Endothelial cell of hepatic sinusoid (primary cell): Measurements from ENCODE around the gene TPSG1.
"Not testable (repeated sequence)": the region's sequence is repeated elsewhere in the genome, so short reads cannot be mapped to it uniquely, and the experiment has no call there.

Experiments
- in situ Hi-C: cut with HindIII; loops from 2 replicates; pipeline ENCODE4 v1.10.0; 2017; ENCODE audit warnings: low sequenced_read_pairs

TPSG1 gene

GRCh38 chr16:1257561-1258224 is 32.6 kb upstream of the TPSG1 start:
- in situ Hi-C loops: no loop called here

- in situ Hi-C loops: no loop called here
Observed at GRCh38 chr16:1256874-1257322, 31.8 kb upstream of the TPSG1 start.

- in situ Hi-C loops: not testable (repeated sequence)
Observed at GRCh38 chr16:1256296-1256873, 31.3 kb upstream of the TPSG1 start.

- in situ Hi-C loops: not testable (repeated sequence)
Observed at GRCh38 chr16:1255276-1256122, 30.4 kb upstream of the TPSG1 start, which contains the start of gene TPSD1. Gene TPSD1, plus strand, starts transcription at chr16:1256069. Its CDS starts 212 bp downstream, at chr16:1256281.

- in situ Hi-C loops: not testable (repeated sequence)
Observed at GRCh38 chr16:1254821-1255220, 29.8 kb upstream of the TPSG1 start.

- in situ Hi-C loops: not testable (repeated sequence)
Observed at GRCh38 chr16:1253701-1254364, 28.8 kb upstream of the TPSG1 start.

GRCh38 chr16:1249031-1249755 is 24.1 kb upstream of the TPSG1 start:
- in situ Hi-C loops: not testable (repeated sequence)

- in situ Hi-C loops: not testable (repeated sequence)
Observed at GRCh38 chr16:1247903-1248537, 23.0 kb upstream of the TPSG1 start.

- in situ Hi-C loops: no loop called here
Observed at GRCh38 chr16:1245452-1246020, 20.5 kb upstream of the TPSG1 start.

- in situ Hi-C loops: no loop called here
Observed at GRCh38 chr16:1244881-1245280, 19.8 kb upstream of the TPSG1 start.

- in situ Hi-C loops: not testable (repeated sequence)
Observed at GRCh38 chr16:1243907-1244850, 19.1 kb upstream of the TPSG1 start.

- in situ Hi-C loops: not testable (repeated sequence)
Observed at GRCh38 chr16:1243363-1243762, 18.3 kb upstream of the TPSG1 start.

GRCh38 chr16:1241081-1241480 is 16.0 kb upstream of the TPSG1 start:
- in situ Hi-C loops: not testable (repeated sequence)

GRCh38 chr16:1240436-1240835 is 15.4 kb upstream of the TPSG1 start, which contains the start of gene TPSAB1:
Gene TPSAB1, plus strand, starts transcription at chr16:1240705. Its CDS starts 234 bp downstream, at chr16:1240939.
- in situ Hi-C loops: not testable (repeated sequence)

GRCh38 chr16:1239575-1239974 is 14.5 kb upstream of the TPSG1 start:
- in situ Hi-C loops: not testable (repeated sequence)

GRCh38 chr16:1238909-1239308 is 13.8 kb upstream of the TPSG1 start:
- in situ Hi-C loops: not testable (repeated sequence)

- in situ Hi-C loops: no loop called here
Observed at GRCh38 chr16:1237990-1238389, 12.9 kb upstream of the TPSG1 start.

- in situ Hi-C loops: not testable (repeated sequence)
Observed at GRCh38 chr16:1236659-1237058, 11.6 kb upstream of the TPSG1 start.
